MCF 10A (cell line): ENCODE data around the gene GPR179. TPM values are rescaled to one million over a fixed set of nuclear protein-coding genes. Genes with fewer than 3 reads are reported as not detected.
"Not testable (repeated sequence)": the region's sequence is repeated elsewhere in the genome, so short reads cannot be mapped to it uniquely, and the experiment has no call there.

Experiments
- BruUV-seq: library from RNA; stranded (reverse); fragments of 400-500 nt; replicated peaks from 2 replicates; lab custom pipeline; 2021; lab: Mats Ljungman, UMichigan
- CTCF ChIA-PET: fragments of 300-600 bp; sonication (Branson Sonifier 250); formaldehyde crosslinking; extraction: SDS; loops from one replicate; lab custom pipeline; 2021; ENCODE audit warnings: antibody characterized with exemption, inconsistent platforms; lab: Yijun Ruan, JAX
- POLR2A ChIA-PET: fragments of 300-600, 350-650 bp; sonication (Branson Sonifier 250); formaldehyde crosslinking; extraction: SDS; loops from one replicate; lab custom pipeline; 2020; ENCODE audit warnings: antibody characterized with exemption, inconsistent platforms; lab: Yijun Ruan, JAX
- DNase-seq: peaks from one replicate; pipeline ENCODE4 v3.0.0-alpha.2; 2018; ENCODE audit not compliant: unreplicated experiment
- H3K27ac Mint-ChIP-seq: one replicate; pipeline ENCODE4 v1.8.0; 2022; ENCODE audit warnings: mild to moderate bottlenecking, low read depth, mixed read lengths; ENCODE audit not compliant: unreplicated experiment
- H3K27me3 Mint-ChIP-seq: one replicate; pipeline ENCODE4 v1.8.0; 2022; ENCODE audit warnings: mixed read lengths; ENCODE audit not compliant: insufficient read depth, unreplicated experiment
- H3K36me3 Mint-ChIP-seq: one replicate; pipeline ENCODE4 v1.8.0; 2022; ENCODE audit warnings: mild to moderate bottlenecking, moderate library complexity, mixed read lengths; ENCODE audit not compliant: insufficient read depth, unreplicated experiment
- H3K4me1 Mint-ChIP-seq: one replicate; pipeline ENCODE4 v1.8.0; 2022; ENCODE audit warnings: mixed read lengths; ENCODE audit not compliant: insufficient read depth, unreplicated experiment
- H3K4me3 Mint-ChIP-seq: one replicate; pipeline ENCODE4 v1.8.0; 2022; ENCODE audit warnings: mild to moderate bottlenecking, moderate library complexity, mixed read lengths; ENCODE audit not compliant: unreplicated experiment
- H3K9me3 Mint-ChIP-seq: one replicate; pipeline ENCODE4 v1.8.0; 2022; ENCODE audit warnings: mixed read lengths; ENCODE audit not compliant: unreplicated experiment
- CTCF ChIP-seq: fragments of 200-600 bp; IDR thresholded peaks from one replicate; pipeline ENCODE4 v1.8.0; 2022; ENCODE audit warnings: antibody characterized with exemption, mild to moderate bottlenecking; ENCODE audit not compliant: unreplicated experiment
- intact Hi-C: fragments of 100-400 bp; cut with micrococcal nuclease; formaldehyde crosslinking; loops from 2 replicates; pipeline ENCODE4 v1.14.1; 2022
- total RNA-seq: library from RNA; stranded (reverse); gene quantifications from 2 replicates; pipeline ENCODE4 v1.2.3, GENCODE V29; 2022

GPR179 gene
- total RNA-seq, 1 experiment from 2014 or later, result 0.09 TPM

- ChIA-PET CTCF (interaction anchor here (0.6 kb wide), 1 partner anchor 87 kb away, joined by 4 read pairs; no protein-coding TSS in a partner anchor), POLR2A (interaction anchor here (0.8 kb wide), 1 partner anchor 9 kb away, joined by 4 read pairs; no protein-coding TSS in a partner anchor)
- Mint-ChIP-seq H3K9me3 (no peaks in the 10 kb centered on the region), H3K4me3 (no peak overlapping the region), H3K27me3 (no peaks in the 10 kb centered on the region), H3K27ac (no peak overlapping the region), H3K4me1 (no peaks in the 10 kb centered on the region), H3K36me3 (peaks cover 65% of the 10 kb centered on the region)
- no peak for DNase-seq
- TF ChIP-seq CTCF, result no peak
- intact Hi-C loops, result no loop called here
- no TSS peak for BruUV-seq
These were observed 26.7 kb downstream of the GPR179 start for GRCh38 chr17:38317081-38317480.

GRCh38 chr17:38315497-38315896, 28.3 kb downstream of the GPR179 start:
- ChIA-PET POLR2A (interaction anchor here (0.6 to 0.8 kb wide), 2 partner anchors 18 to 244 kb away, joined by 3 read pairs; no protein-coding TSS in a partner anchor), CTCF (interaction anchor here (0.6 to 0.9 kb wide), 2 partner anchors 9 to 336 kb away, joined by 3 to 5 read pairs; no protein-coding TSS in a partner anchor)
- H3K4me1 Mint-ChIP-seq, result no peaks in the 10 kb centered on the region
- TF ChIP-seq CTCF, result no peak
- intact Hi-C loops, result no loop called here
- H3K27me3 Mint-ChIP-seq, result no peaks in the 10 kb centered on the region
- H3K9me3 Mint-ChIP-seq, result no peaks in the 10 kb centered on the region
- no peak overlapping the region for H3K4me3 Mint-ChIP-seq
- BruUV-seq, result no TSS peak
- no peak overlapping the region for H3K27ac Mint-ChIP-seq
- DNase-seq, result no peak
- H3K36me3 Mint-ChIP-seq, result peaks cover 63% of the 10 kb centered on the region

GRCh38 chr17:38296834-38297517, 46.8 kb downstream of the GPR179 start, which contains the start of gene MRPL45:
MRPL45 (plus strand) TSS chr17:38297168; CDS start chr17:38297184, 16 bp downstream.
- H3K9me3 Mint-ChIP-seq, intact Hi-C loops, CTCF ChIA-PET, H3K27me3 Mint-ChIP-seq, BruUV-seq, H3K4me1 Mint-ChIP-seq: not testable (repeated sequence)
- Mint-ChIP-seq H3K27ac (peak within 1 kb of the TSS; percentile 100), H3K4me3 (peak within 1 kb of the TSS; percentile 98), H3K36me3 (peaks cover 23% of the 10 kb centered on the region)
- peak; percentile 96 for DNase-seq
- POLR2A ChIA-PET, result interaction anchor here (0.7 to 1.6 kb wide), 2 partner anchors 10 to 41 kb away, joined by 3 to 5 read pairs; no protein-coding TSS in a partner anchor

- H3K27ac Mint-ChIP-seq, BruUV-seq, H3K27me3 Mint-ChIP-seq, H3K4me1 Mint-ChIP-seq, H3K4me3 Mint-ChIP-seq, DNase-seq, H3K9me3 Mint-ChIP-seq, CTCF ChIA-PET, intact Hi-C loops: not testable (repeated sequence)
- peaks cover 12% of the 10 kb centered on the region for H3K36me3 Mint-ChIP-seq
- POLR2A ChIA-PET, result interaction anchor here (1.6 kb wide), 1 partner anchor 40 kb away, joined by 5 read pairs; no protein-coding TSS in a partner anchor
These were observed 48.0 kb downstream of the GPR179 start for GRCh38 chr17:38295602-38296365.

- H3K4me1 Mint-ChIP-seq, H3K27ac Mint-ChIP-seq, H3K9me3 Mint-ChIP-seq, POLR2A ChIA-PET, BruUV-seq, H3K36me3 Mint-ChIP-seq, H3K27me3 Mint-ChIP-seq, DNase-seq, CTCF ChIA-PET, H3K4me3 Mint-ChIP-seq, intact Hi-C loops: not testable (repeated sequence)
These were observed 54.0 kb downstream of the GPR179 start for GRCh38 chr17:38289760-38290159.
